Skeletal muscle tissue (tissue), 4 donors: ENCODE data around the gene TRIM15. TPM values are rescaled to one million over a fixed set of nuclear protein-coding genes. Genes with fewer than 3 reads are reported as not detected.

Source experiments
- H3K27ac ChIP-seq: one replicate; pipeline ENCODE4 v1.7.0; 2013; ENCODE audit warnings: mild to moderate bottlenecking, low read depth, low read length, inconsistent platforms
- H3K27me3 ChIP-seq, 3 donors: one replicate each; pipeline ENCODE4 v1.7.0; 2013; ENCODE audit warnings: low read length in 3 of 3; ENCODE audit not compliant: control insufficient read depth in 3 of 3, insufficient read depth in 3 of 3
- H3K36me3 ChIP-seq, 3 donors: one replicate each; pipeline ENCODE4 v1.7.0; 2013; ENCODE audit warnings: low read length in 3 of 3; ENCODE audit not compliant: control insufficient read depth in 3 of 3, insufficient read depth in 3 of 3
- H3K4me1 ChIP-seq, 3 donors: one replicate each; pipeline ENCODE4 v1.7.0; 2013; ENCODE audit warnings: low read length in 3 of 3, mild to moderate bottlenecking in 3 of 3; ENCODE audit not compliant: control insufficient read depth in 3 of 3, insufficient read depth in 3 of 3
- H3K4me3 ChIP-seq, 3 donors: one replicate each; pipeline ENCODE4 v1.7.0; 2013; ENCODE audit warnings: low read length in 3 of 3
- H3K9ac ChIP-seq, 3 donors: one replicate each; pipeline ENCODE4 v1.7.0; 2013; ENCODE audit warnings: low read length in 3 of 3, mild to moderate bottlenecking in 3 of 3, moderate library complexity in 2 of 3, low read depth in 1 of 3
- H3K9me3 ChIP-seq, 3 donors: one replicate each; pipeline ENCODE4 v1.7.0; 2013; ENCODE audit warnings: low read length in 3 of 3; ENCODE audit not compliant: control insufficient read depth in 3 of 3
- total RNA-seq: library from RNA; depleted of rRNA; stranded (reverse); fragments of >200 nt; gene quantifications from one replicate; pipeline ENCODE4 v1.2.3, GENCODE V29; 2014
- donor health status: Osteomylitis.

TRIM15 gene
- total RNA-seq, 1 donor from 2014 or later, result not detected

DNA sequence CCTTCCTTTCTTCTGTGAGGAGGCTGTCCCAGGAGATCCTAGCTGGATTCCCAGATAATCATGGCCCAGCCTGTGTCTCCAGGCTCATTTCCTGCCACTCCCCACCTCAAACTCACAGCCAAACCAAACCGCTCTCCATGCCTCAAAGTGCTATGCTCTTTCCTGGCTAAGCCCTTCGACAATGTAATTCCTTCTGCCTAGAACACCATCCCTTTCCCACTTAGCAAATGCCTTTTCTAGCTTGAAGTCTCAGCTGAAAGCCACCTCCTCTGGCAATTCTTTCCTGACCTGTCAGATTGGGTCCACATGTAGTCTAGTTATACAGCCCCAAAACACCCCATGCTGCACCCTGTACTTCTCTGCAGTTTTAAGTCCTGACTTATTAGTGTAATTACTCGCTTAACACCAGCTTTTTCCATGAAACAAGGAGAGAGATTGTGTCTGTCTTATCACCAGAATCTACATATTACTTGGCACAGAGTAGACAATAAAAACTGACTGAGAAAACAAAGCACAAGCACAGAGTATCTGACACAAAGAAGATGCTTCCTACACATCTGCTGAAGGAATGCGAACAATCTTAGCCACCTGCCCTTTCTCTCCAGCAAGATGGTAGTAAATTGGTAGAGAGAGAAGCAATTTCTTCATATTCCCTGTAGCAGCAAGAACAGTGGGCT, 44.4 kb downstream of the TRIM15 start:
- Histone ChIP-seq H3K9me3 (no peaks in the 10 kb centered on the region), H3K27ac (peak overlapping the region; percentile 46), H3K4me1 (peaks cover 32 to 47% (median 33%) of the 10 kb centered on the region in 3 donors)

DNA sequence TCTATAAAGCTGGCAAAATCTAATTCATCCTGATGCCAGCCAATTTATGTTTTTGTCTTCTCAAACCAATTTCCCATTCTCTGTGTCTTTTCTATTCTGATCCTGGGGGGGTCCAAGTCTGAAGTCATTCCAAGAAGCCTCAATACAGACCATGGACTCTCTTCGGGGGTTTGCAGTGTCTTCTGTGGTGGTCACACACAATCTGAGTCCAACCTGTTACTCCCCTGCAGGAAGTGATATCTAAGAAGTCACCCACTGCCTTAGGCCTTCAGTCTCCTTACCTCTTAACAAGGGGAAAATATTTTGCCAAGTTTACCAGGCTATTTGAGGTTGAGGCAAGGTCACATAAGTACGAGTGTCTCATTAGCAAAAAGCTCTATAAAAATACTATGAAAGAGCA, 48.0 kb downstream of the TRIM15 start:
- no peaks in the 10 kb centered on the region for H3K36me3 ChIP-seq
- H3K4me3 ChIP-seq, result peak overlapping the region in 1 of 3 donors; percentile 99
- H3K9me3 ChIP-seq, result no peaks in the 10 kb centered on the region
- H3K9ac ChIP-seq, result no peak overlapping the region
- peaks cover 35 to 45% (median 39%) of the 10 kb centered on the region in 3 donors for H3K4me1 ChIP-seq
- no peak overlapping the region for H3K27ac ChIP-seq
- no peaks in the 10 kb centered on the region for H3K27me3 ChIP-seq

More for the DNA sequence above, 44.4 kb downstream of the TRIM15 start:
- Histone ChIP-seq H3K4me3 (peak overlapping the region in 1 of 3 donors; percentile 4), H3K27me3 (no peaks in the 10 kb centered on the region), H3K9ac (peak overlapping the region in 1 of 3 donors; percentile 34), H3K36me3 (no peaks in the 10 kb centered on the region)

DNA sequence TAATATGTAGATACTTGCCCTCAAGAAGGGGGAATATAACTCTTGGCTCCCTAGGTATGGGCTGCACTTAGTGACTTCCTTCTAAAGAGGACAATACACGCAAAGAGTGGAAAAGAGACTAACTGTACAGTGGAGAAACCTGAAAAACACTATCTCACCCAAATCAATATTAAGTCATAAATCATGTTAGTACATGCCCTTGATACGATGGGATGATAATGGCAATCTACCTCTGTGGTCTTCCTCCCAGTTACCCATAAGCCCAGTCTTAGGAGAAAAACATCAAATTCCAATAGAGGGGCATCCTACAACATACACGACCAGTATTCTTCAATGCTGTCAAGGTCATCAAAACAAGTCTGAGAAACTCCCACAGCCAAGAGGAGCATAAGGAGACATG, 48.6 kb downstream of the TRIM15 start:
- Histone ChIP-seq H3K27ac (no peak overlapping the region), H3K4me3 (peak overlapping the region in 2 of 3 donors; percentile 95 to 99), H3K4me1 (peaks cover 29 to 39% (median 35%) of the 10 kb centered on the region in 3 donors), H3K9ac (peak overlapping the region in 2 of 3 donors; percentile 94 to 95), H3K9me3 (no peaks in the 10 kb centered on the region), H3K27me3 (no peaks in the 10 kb centered on the region), H3K36me3 (no peaks in the 10 kb centered on the region)

- Histone ChIP-seq H3K4me3 (peak within 1 kb of the TSS; percentile 95 to 99 (median 99)), H3K9me3 (no peaks in the 10 kb centered on the region), H3K9ac (peak within 1 kb of the TSS; percentile 95 to 97 (median 97)), H3K4me1 (peaks cover 18 to 27% (median 23%) of the 10 kb centered on the region in 3 donors), H3K36me3 (no peaks in the 10 kb centered on the region), H3K27ac (peak within 1 kb of the TSS; percentile 93), H3K27me3 (no peaks in the 10 kb centered on the region)
Measured at GRCh38 chr6:30212865-30213666, 49.7 kb downstream of the TRIM15 start, which contains the start of gene TRIM26. Gene TRIM26, minus strand, starts transcription at chr6:30213406. Its CDS starts 14,303 bp downstream, at chr6:30199103.

- Histone ChIP-seq H3K9ac (peak overlapping the region; percentile 95 to 97 (median 97)), H3K4me3 (peak overlapping the region; percentile 95 to 99 (median 99)), H3K27me3 (no peaks in the 10 kb centered on the region), H3K4me1 (peaks cover 16 to 25% (median 22%) of the 10 kb centered on the region in 3 donors), H3K36me3 (no peaks in the 10 kb centered on the region), H3K9me3 (no peaks in the 10 kb centered on the region), H3K27ac (peak overlapping the region; percentile 93)
Measured at GRCh38 chr6:30213667-30213956, 50.3 kb downstream of the TRIM15 start.

GRCh38 chr6:30213957-30214656, 50.8 kb downstream of the TRIM15 start:
- Histone ChIP-seq H3K4me3 (peak overlapping the region; percentile 95 to 99 (median 99)), H3K9ac (peak overlapping the region; percentile 95 to 97 (median 97)), H3K27ac (peak overlapping the region; percentile 93), H3K36me3 (no peaks in the 10 kb centered on the region), H3K27me3 (no peaks in the 10 kb centered on the region), H3K9me3 (no peaks in the 10 kb centered on the region), H3K4me1 (peaks cover 16 to 25% (median 22%) of the 10 kb centered on the region in 3 donors)

DNA sequence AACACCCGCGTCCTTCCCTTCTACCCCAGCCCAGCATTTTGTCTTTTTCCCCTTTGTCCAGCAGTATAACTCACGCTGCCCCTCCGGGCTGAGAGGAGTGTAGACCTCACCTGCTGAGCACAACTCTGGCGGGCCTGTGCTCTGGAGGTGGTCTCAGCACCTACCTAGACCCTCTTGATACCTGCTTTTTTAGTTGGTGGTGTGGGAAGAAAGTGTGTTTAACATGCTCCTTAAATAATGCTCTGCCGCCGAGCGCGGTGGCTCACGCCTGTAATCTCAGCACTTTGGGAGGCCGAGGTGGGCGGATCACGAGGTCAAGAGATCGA, 51.3 kb downstream of the TRIM15 start:
- Histone ChIP-seq H3K9me3 (no peaks in the 10 kb centered on the region), H3K27ac (peak overlapping the region; percentile 93), H3K27me3 (no peaks in the 10 kb centered on the region), H3K9ac (peak overlapping the region; percentile 95 to 97 (median 97)), H3K36me3 (no peaks in the 10 kb centered on the region), H3K4me1 (peaks cover 20 to 27% (median 26%) of the 10 kb centered on the region in 3 donors), H3K4me3 (peak overlapping the region; percentile 95 to 99 (median 99))

DNA sequence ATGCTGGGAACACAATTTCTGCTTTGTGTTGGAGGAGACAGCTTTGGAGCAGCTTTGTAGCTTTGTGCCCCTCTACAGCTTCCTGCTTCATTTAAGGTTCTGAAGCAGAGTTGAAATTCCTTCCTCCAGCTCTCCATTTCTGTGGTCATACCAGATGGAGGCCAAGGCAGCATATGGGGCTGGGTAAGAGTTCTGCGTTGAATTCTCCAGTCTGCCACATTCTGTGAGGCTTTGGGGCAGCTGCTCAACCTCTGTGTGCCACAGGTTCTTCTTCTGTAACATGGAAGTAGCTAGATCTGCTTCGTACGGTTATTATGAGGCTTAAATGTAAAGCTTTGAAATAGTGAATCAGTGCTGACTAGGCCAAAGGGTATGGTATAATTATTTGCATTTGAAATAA, 52.8 kb downstream of the TRIM15 start:
- no peaks in the 10 kb centered on the region for H3K9me3 ChIP-seq
- H3K27ac ChIP-seq, result no peak overlapping the region
- H3K9ac ChIP-seq, result no peak overlapping the region
- no peak overlapping the region for H3K4me3 ChIP-seq
- H3K4me1 ChIP-seq, result peaks cover 19 to 26% (median 23%) of the 10 kb centered on the region in 3 donors
- H3K27me3 ChIP-seq, result no peaks in the 10 kb centered on the region
- H3K36me3 ChIP-seq, result no peaks in the 10 kb centered on the region

DNA sequence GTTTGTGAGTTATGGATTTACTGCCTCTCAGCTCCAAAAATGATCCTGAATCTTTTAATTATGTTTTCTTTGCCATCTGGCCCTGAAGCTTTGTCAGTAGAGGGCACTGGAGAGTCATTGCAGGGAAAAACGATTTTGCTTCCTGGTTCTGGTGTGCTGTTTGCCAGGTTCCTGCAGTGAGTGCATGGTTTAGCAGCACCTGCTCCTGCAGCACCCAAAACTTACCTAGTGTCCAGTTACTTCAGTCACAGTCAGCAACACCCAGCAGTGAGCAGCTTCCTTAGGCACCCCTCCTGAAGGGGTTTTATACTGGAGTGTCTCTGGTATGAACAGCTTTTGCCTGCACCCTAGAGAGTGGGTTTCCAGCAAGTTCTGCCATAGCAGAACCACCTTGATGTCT, 55.9 kb downstream of the TRIM15 start:
- H3K9ac ChIP-seq, result no peak overlapping the region
- H3K36me3 ChIP-seq, result no peaks in the 10 kb centered on the region
- no peaks in the 10 kb centered on the region for H3K27me3 ChIP-seq
- no peak overlapping the region for H3K27ac ChIP-seq
- peaks cover 5 to 9% (median 8%) of the 10 kb centered on the region in 3 donors for H3K4me1 ChIP-seq
- H3K4me3 ChIP-seq, result no peak overlapping the region
- no peaks in the 10 kb centered on the region for H3K9me3 ChIP-seq
